ENCODE data around the gene TIMM29.
"Not testable (repeated sequence)": the region's sequence is repeated elsewhere in the genome, so short reads cannot be mapped to it uniquely, and the experiment has no call there.

Gene TIMM29

GRCh38 chr19:10912619-10913018 lies 16.0 kb upstream of the TIMM29 start:
- no peak for DNase-seq (ENCODE audit: low read depth, low spot score)

- DNase-seq (ENCODE audit: low read depth, low spot score): no peak
These were observed 14.8 kb upstream of the TIMM29 start for GRCh38 chr19:10913716-10914340.

GRCh38 chr19:10915130-10916091 lies 13.2 kb upstream of the TIMM29 start:
- no peak for DNase-seq (ENCODE audit: low read depth, low spot score)

- no peak for DNase-seq (ENCODE audit: low read depth, low spot score)
These were observed 12.0 kb upstream of the TIMM29 start for GRCh38 chr19:10916602-10917001.

GRCh38 chr19:10918359-10918758 lies 10.3 kb upstream of the TIMM29 start:
- DNase-seq (ENCODE audit: low read depth, low spot score): no peak

GRCh38 chr19:10919352-10920287 lies 9.0 kb upstream of the TIMM29 start:
- no peak for DNase-seq (ENCODE audit: low read depth, low spot score)

GRCh38 chr19:10920288-10920655 lies 8.3 kb upstream of the TIMM29 start:
- no peak for DNase-seq (ENCODE audit: low read depth, low spot score)

- no peak for DNase-seq (ENCODE audit: low read depth, low spot score)
These were observed 7.8 kb upstream of the TIMM29 start for GRCh38 chr19:10920781-10921180.

GRCh38 chr19:10921199-10921909 lies 7.3 kb upstream of the TIMM29 start:
- DNase-seq (ENCODE audit: low read depth, low spot score): no peak

- no peak for DNase-seq (ENCODE audit: low read depth, low spot score)
These were observed 6.5 kb upstream of the TIMM29 start for GRCh38 chr19:10921910-10922637.

GRCh38 chr19:10922638-10923014 lies 6.0 kb upstream of the TIMM29 start:
- no peak for DNase-seq (ENCODE audit: low read depth, low spot score)

- no peak for DNase-seq (ENCODE audit: low read depth, low spot score)
These were observed 5.1 kb upstream of the TIMM29 start for GRCh38 chr19:10923260-10924112.

- no peak for DNase-seq (ENCODE audit: low read depth, low spot score)
These were observed 4.0 kb upstream of the TIMM29 start for GRCh38 chr19:10924597-10924996.

- DNase-seq (ENCODE audit: low read depth, low spot score): no peak
These were observed 665 bp upstream of the TIMM29 start for GRCh38 chr19:10927730-10928562.

- no peak for DNase-seq (ENCODE audit: low read depth, low spot score)
These were observed 787 bp downstream of the TIMM29 start for GRCh38 chr19:10929402-10929794.

- DNase-seq (ENCODE audit: low read depth, low spot score): no peak
These were observed 6.9 kb downstream of the TIMM29 start for GRCh38 chr19:10935371-10936059.

- no peak for DNase-seq (ENCODE audit: low read depth, low spot score)
These were observed 8.1 kb downstream of the TIMM29 start for GRCh38 chr19:10936661-10937084.

- DNase-seq (ENCODE audit: low read depth, low spot score): not testable (repeated sequence)
These were observed 13.0 kb downstream of the TIMM29 start for GRCh38 chr19:10941649-10942048.
